HepG2 (cell line): ENCODE results near the gene COPE. TPM values are rescaled to one million over a fixed set of nuclear protein-coding genes. Genes with fewer than 3 reads are reported as not detected.
A peak's percentile ranks its signal among the peaks of the same experiment; 100 is the strongest.

Source experiments
- DRAP1 ChIP-seq: IDR thresholded peaks from 2 replicates; pipeline ENCODE4 v1.6.1; 2016; ENCODE audit warnings: missing genetic modification reagents, missing compliant biosample characterization
- ELF3 ChIP-seq: IDR thresholded peaks from 2 replicates; pipeline ENCODE4 v1.6.1; 2016; ENCODE audit warnings: missing genetic modification reagents, missing compliant biosample characterization
- GMEB1 ChIP-seq: sonication (generic); formaldehyde crosslinking; IDR thresholded peaks from 2 replicates; pipeline ENCODE4 v1.5.1; 2020; ENCODE audit warnings: missing genetic modification reagents, mild to moderate bottlenecking, borderline replicate concordance
- IRF1 ChIP-seq: sonication (generic); formaldehyde crosslinking; IDR thresholded peaks from 2 replicates; pipeline ENCODE4 v1.4.0; 2020; ENCODE audit warnings: low read depth, mild to moderate bottlenecking, missing genetic modification reagents
- JDP2 ChIP-seq: sonication (generic); formaldehyde crosslinking; IDR thresholded peaks from 2 replicates; pipeline ENCODE4 v1.8.1; 2022; ENCODE audit warnings: missing genetic modification reagents, borderline replicate concordance
- LCORL ChIP-seq, 2 experiments: fragments of 450-650 bp in 1 of 2; sonication (generic) in 1 of 2; formaldehyde crosslinking in 1 of 2; IDR thresholded peaks; 2 replicates each; pipeline versions ENCODE4 v1.5.0 to v1.6.1; 2017 to 2020; ENCODE audit warnings: antibody characterized with exemption in 1 of 2, missing genetic modification reagents in 1 of 2
- NFE2L1 ChIP-seq: sonication (generic); formaldehyde crosslinking; IDR thresholded peaks from 2 replicates; pipeline ENCODE4 v1.4.0; 2020; ENCODE audit warnings: missing genetic modification reagents, mild to moderate bottlenecking, borderline replicate concordance
- POLR2AphosphoS5 ChIP-seq: IDR thresholded peaks from 2 replicates; pipeline ENCODE4 v1.6.1; 2012; ENCODE audit warnings: low read depth, low read length
- SMC3 ChIP-seq: IDR thresholded peaks from 2 replicates; pipeline ENCODE4 v1.6.1; 2011; ENCODE audit warnings: low read length, improper control_type of control experiment
- TFDP2 ChIP-seq: sonication (generic); formaldehyde crosslinking; IDR thresholded peaks from 2 replicates; pipeline ENCODE4 v1.4.0; 2020; ENCODE audit warnings: missing genetic modification reagents
- ZNF24 ChIP-seq: fragments of 450-650 bp; IDR thresholded peaks from 2 replicates; pipeline ENCODE4 v1.6.1; 2017; ENCODE audit warnings: antibody characterized with exemption, mild to moderate bottlenecking
- ZNF691 ChIP-seq: sonication (generic); formaldehyde crosslinking; IDR thresholded peaks from 2 replicates; pipeline ENCODE4 v1.4.0; 2020; ENCODE audit warnings: missing genetic modification reagents, low read depth, mild to moderate bottlenecking, borderline replicate concordance
- polyA plus RNA-seq, 8 experiments: library from polyadenylated mRNA; depleted of rRNA in 3 of 8; stranded (reverse) in 7 of 8; unstranded in 1 of 8; fragments of >200 nt; fragmentation: Illumina TruSeq in 4 of 8; extraction: Trizol in 4 of 8; gene quantifications; 2 replicates each; pipeline versions ENCODE4 v1.2.1 to v1.2.3, GENCODE V29; 2011 to 2016; ENCODE audit warnings: low read depth in 4 of 8, missing spikeins in 1 of 8, mixed read lengths in 1 of 8; ENCODE audit not compliant: insufficient read depth in 1 of 8
- total RNA-seq, 5 experiments: library from RNA; depleted of rRNA; stranded (reverse); fragments of >200 nt; fragmentation: Illumina TruSeq; extraction: Trizol; gene quantifications; 2 replicates each; pipeline ENCODE4 v1.2.3, GENCODE V29; 2016; ENCODE audit warnings: low read depth in 1 of 5
- TF ChIP-seq, protein P1 (sequence below): sonication (generic); formaldehyde crosslinking; IDR thresholded peaks from 2 replicates; pipeline ENCODE4 v1.8.1; 2023; ENCODE audit warnings: mild to moderate bottlenecking, inconsistent platforms, moderate library complexity, missing genetic modification reagents, borderline replicate concordance
- TF ChIP-seq, protein P2 (sequence below): sonication (generic); formaldehyde crosslinking; IDR thresholded peaks from 2 replicates; pipeline ENCODE4 v1.9.0; 2022; ENCODE audit warnings: missing genetic modification reagents, mild to moderate bottlenecking, borderline replicate concordance
- TF ChIP-seq, protein P3 (sequence below): sonication (generic); formaldehyde crosslinking; conservative IDR thresholded peaks from 2 replicates; pipeline ENCODE4 v1.4.0; 2020; ENCODE audit warnings: missing genetic modification reagents

The COPE gene
- total and polyA plus RNA-seq, 2 of the 13 experiments (the other 11 are each of a cell fraction or from before 2014, with no cell fraction given), result 189 to 205 TPM

DNA sequence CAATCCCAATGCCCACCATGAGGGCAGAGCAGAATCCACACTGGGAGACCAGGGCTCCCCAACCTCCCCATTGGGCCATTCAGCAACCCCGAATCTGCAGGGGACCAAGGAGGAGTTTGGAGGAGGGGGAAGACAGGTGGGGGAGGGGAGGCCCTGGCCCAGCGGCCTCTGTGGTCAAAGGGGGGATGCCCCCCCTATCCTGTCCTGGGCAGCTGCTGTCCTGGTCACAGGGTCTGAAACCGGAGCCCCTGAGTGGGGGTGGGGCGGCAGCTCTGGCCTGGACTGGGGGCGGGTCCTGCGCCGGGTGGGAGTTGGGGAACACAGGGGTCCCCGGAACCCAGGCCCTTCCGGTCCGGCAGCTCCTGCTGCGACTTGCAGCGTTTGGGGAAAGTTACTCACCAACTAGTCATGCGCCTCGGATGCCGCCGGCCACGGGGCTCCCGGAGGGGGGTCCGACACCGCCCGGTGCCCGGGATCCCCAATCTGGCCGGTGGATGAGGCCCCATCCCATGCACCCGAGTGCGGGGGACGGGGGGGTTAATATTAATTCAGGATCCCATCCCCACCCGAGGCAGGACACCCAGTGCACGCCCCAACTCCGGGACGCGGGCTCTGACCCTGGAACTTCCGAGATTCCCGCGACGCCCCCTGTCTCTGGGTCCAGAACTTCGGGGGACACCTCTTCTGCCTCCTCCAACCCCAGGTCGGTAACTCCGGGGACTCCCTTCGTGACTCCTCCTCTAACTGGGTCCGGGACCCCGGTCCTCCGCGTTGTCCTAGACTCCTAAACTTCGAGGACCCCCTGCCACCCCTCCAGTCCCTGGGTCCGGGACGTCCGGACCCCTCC, 21.0 kb upstream of the COPE start (continued):
- TF ChIP-seq GMEB1 (CRISPR knock-in tag), result no peak
- TF ChIP-seq ZNF691 (CRISPR knock-in tag), result no peak
- no peak for TF ChIP-seq NFE2L1 (CRISPR knock-in tag)
- no peak for TF ChIP-seq ELF3 (CRISPR knock-in tag)
- TF ChIP-seq, protein P1, sequence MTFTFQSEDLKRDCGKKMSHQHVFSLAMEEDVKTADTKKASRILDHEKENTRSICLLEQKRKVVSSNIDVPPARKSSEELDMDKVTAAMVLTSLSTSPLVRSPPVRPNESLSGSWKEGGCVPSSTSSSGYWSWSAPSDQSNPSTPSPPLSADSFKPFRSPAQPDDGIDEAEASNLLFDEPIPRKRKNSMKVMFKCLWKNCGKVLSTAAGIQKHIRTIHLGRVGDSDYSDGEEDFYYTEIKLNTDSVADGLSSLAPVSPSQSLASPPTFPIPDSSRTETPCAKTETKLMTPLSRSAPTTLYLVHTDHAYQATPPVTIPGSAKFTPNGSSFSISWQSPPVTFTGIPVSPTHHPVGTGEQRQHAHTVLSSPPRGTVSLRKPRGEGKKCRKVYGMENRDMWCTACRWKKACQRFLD, result no peak
- TF ChIP-seq, protein P2, sequence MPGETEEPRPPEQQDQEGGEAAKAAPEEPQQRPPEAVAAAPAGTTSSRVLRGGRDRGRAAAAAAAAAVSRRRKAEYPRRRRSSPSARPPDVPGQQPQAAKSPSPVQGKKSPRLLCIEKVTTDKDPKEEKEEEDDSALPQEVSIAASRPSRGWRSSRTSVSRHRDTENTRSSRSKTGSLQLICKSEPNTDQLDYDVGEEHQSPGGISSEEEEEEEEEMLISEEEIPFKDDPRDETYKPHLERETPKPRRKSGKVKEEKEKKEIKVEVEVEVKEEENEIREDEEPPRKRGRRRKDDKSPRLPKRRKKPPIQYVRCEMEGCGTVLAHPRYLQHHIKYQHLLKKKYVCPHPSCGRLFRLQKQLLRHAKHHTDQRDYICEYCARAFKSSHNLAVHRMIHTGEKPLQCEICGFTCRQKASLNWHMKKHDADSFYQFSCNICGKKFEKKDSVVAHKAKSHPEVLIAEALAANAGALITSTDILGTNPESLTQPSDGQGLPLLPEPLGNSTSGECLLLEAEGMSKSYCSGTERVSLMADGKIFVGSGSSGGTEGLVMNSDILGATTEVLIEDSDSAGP (CRISPR knock-in tag), result no peak
- TF ChIP-seq JDP2 (CRISPR knock-in tag), result no peak
- TF ChIP-seq IRF1, result peak; percentile 22; the same call in 1 of the 2 replicates
- TF ChIP-seq SMC3, result no peak
- TF ChIP-seq LCORL (IDR thresholded peaks at IDR 0.05), result no peak
- 0 out of 2 replicates have a peak, but pooled peaks have one; percentile 38 for TF ChIP-seq LCORL (CRISPR knock-in tag; IDR thresholded peaks at IDR 0.05)
- TF ChIP-seq TFDP2 (CRISPR knock-in tag), result no peak
- TF ChIP-seq, protein P3, sequence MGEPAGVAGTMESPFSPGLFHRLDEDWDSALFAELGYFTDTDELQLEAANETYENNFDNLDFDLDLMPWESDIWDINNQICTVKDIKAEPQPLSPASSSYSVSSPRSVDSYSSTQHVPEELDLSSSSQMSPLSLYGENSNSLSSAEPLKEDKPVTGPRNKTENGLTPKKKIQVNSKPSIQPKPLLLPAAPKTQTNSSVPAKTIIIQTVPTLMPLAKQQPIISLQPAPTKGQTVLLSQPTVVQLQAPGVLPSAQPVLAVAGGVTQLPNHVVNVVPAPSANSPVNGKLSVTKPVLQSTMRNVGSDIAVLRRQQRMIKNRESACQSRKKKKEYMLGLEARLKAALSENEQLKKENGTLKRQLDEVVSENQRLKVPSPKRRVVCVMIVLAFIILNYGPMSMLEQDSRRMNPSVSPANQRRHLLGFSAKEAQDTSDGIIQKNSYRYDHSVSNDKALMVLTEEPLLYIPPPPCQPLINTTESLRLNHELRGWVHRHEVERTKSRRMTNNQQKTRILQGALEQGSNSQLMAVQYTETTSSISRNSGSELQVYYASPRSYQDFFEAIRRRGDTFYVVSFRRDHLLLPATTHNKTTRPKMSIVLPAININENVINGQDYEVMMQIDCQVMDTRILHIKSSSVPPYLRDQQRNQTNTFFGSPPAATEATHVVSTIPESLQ (CRISPR knock-in tag), result no peak
- no peak for TF ChIP-seq DRAP1 (CRISPR knock-in tag)
- no peak for TF ChIP-seq POLR2AphosphoS5
- TF ChIP-seq ZNF24, result no peak
